ENCODE measurements around the gene ZC3HAV1L.

DNA sequence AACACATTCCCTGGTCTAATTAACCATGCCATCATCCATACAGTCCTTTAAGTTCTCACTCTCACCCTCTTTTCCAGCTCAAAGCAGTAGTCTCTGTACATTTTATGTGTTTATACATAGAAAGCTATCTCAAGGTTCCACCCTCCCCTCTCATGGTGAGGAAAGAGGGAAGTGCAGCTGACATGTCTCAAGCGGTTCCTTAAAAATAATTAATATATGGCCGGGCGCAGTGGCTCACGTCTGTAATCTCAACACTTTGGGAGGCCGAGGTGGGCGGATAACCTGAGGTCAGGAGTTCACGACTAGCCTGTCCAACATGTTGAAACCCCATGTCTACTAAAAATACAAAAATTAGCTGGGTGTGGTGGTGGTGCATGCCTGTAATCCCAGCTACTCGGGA lies 37.0 kb upstream of the ZC3HAV1L start:
- TF ChIP-seq, protein P1, sequence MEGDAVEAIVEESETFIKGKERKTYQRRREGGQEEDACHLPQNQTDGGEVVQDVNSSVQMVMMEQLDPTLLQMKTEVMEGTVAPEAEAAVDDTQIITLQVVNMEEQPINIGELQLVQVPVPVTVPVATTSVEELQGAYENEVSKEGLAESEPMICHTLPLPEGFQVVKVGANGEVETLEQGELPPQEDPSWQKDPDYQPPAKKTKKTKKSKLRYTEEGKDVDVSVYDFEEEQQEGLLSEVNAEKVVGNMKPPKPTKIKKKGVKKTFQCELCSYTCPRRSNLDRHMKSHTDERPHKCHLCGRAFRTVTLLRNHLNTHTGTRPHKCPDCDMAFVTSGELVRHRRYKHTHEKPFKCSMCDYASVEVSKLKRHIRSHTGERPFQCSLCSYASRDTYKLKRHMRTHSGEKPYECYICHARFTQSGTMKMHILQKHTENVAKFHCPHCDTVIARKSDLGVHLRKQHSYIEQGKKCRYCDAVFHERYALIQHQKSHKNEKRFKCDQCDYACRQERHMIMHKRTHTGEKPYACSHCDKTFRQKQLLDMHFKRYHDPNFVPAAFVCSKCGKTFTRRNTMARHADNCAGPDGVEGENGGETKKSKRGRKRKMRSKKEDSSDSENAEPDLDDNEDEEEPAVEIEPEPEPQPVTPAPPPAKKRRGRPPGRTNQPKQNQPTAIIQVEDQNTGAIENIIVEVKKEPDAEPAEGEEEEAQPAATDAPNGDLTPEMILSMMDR (IDR thresholded peaks at IDR 0.05) = no peak
- TF ChIP-seq POLR2A (IDR thresholded peaks at IDR 0.05) (no peak), EP300 (IDR thresholded peaks at IDR 0.05) (no peak)
